ENCODE measurements around the gene SSH2.
A peak's percentile ranks its signal among the peaks of the same experiment; 100 is the strongest.

The SSH2 gene

GRCh38 chr17:29771546-29771945 is 158.5 kb downstream of the SSH2 start:
- no peak for DNase-seq

GRCh38 chr17:29769225-29769624 is 160.8 kb downstream of the SSH2 start:
- no peak for DNase-seq

- no peak for DNase-seq
These were observed 163.2 kb downstream of the SSH2 start for GRCh38 chr17:29766796-29767327.

GRCh38 chr17:29764748-29765147 is 165.3 kb downstream of the SSH2 start:
- no peak for DNase-seq

GRCh38 chr17:29764217-29764616 is 165.8 kb downstream of the SSH2 start:
- no peak for DNase-seq

- DNase-seq = no peak
These were observed 166.8 kb downstream of the SSH2 start for GRCh38 chr17:29763273-29763672.

GRCh38 chr17:29761040-29761761 is 168.8 kb downstream of the SSH2 start:
- peak; percentile 92 for DNase-seq

- no peak for DNase-seq
These were observed 169.6 kb downstream of the SSH2 start for GRCh38 chr17:29760279-29761039.

- no peak for DNase-seq
These were observed 171.8 kb downstream of the SSH2 start for GRCh38 chr17:29758255-29758654.

- DNase-seq = no peak
These were observed 172.2 kb downstream of the SSH2 start for GRCh38 chr17:29757788-29758187.

GRCh38 chr17:29753845-29754439 is 176.1 kb downstream of the SSH2 start:
- no peak for DNase-seq

- no peak for DNase-seq
These were observed 180.8 kb downstream of the SSH2 start for GRCh38 chr17:29749045-29749825.

GRCh38 chr17:29748400-29748799 is 181.6 kb downstream of the SSH2 start:
- no peak for DNase-seq

- no peak for DNase-seq
These were observed 182.4 kb downstream of the SSH2 start for GRCh38 chr17:29747660-29748059.

- DNase-seq = no peak
These were observed 183.4 kb downstream of the SSH2 start for GRCh38 chr17:29746669-29747068.

GRCh38 chr17:29744121-29744520 is 185.9 kb downstream of the SSH2 start:
- DNase-seq = no peak

GRCh38 chr17:29742210-29742513 is 187.9 kb downstream of the SSH2 start:
- DNase-seq = no peak

GRCh38 chr17:29740017-29740416 is 190.0 kb downstream of the SSH2 start:
- no peak for DNase-seq

- DNase-seq = no peak
These were observed 195.4 kb downstream of the SSH2 start for GRCh38 chr17:29734640-29735039.

- no peak for DNase-seq
These were observed 196.9 kb downstream of the SSH2 start for GRCh38 chr17:29733166-29733565.

GRCh38 chr17:29732613-29733012 is 197.4 kb downstream of the SSH2 start:
- no peak for DNase-seq

- no peak for DNase-seq
These were observed 197.8 kb downstream of the SSH2 start for GRCh38 chr17:29732209-29732608.

- no peak for DNase-seq
These were observed 198.5 kb downstream of the SSH2 start for GRCh38 chr17:29731589-29731929.
